Lower lobe of right lung (tissue), 2 donors: ENCODE data around the gene NCOA3. TPM values are rescaled to one million over a fixed set of nuclear protein-coding genes. Genes with fewer than 3 reads are reported as not detected.

Source experiments
- ATAC-seq, 2 donors: fragments of 200-7000 bp; cut with Tn5 transposase; one replicate each; pipeline ENCODE4 v1.9.1; 2020 to 2022; ENCODE audit warnings: mild to moderate bottlenecking in 2 of 2, moderate library complexity in 2 of 2
- DNase-seq: peaks from one replicate; pipeline ENCODE4 v3.0.0-alpha.2; 2020
- H3K27ac ChIP-seq: fragments of 200-600 bp; one replicate; pipeline ENCODE4 v1.8.0; 2022
- H3K27me3 ChIP-seq: fragments of 200-600 bp; one replicate; pipeline ENCODE4 v1.8.0; 2022; ENCODE audit warnings: low read depth
- H3K36me3 ChIP-seq: fragments of 200-600 bp; one replicate; pipeline ENCODE4 v1.8.0; 2022; ENCODE audit warnings: mild to moderate bottlenecking
- H3K4me1 ChIP-seq: fragments of 200-600 bp; one replicate; pipeline ENCODE4 v1.8.0; 2022
- H3K4me3 ChIP-seq: fragments of 200-600 bp; one replicate; pipeline ENCODE4 v1.8.0; 2022; ENCODE audit warnings: mild to moderate bottlenecking
- H3K9me3 ChIP-seq: fragments of 200-600 bp; one replicate; pipeline ENCODE4 v1.8.0; 2022
- CTCF ChIP-seq: fragments of 200-600 bp; IDR thresholded peaks from one replicate; pipeline ENCODE4 v1.8.0; 2022; ENCODE audit warnings: antibody characterized with exemption, mild to moderate bottlenecking
- intact Hi-C: fragments of 100-400 bp; cut with DNase I; formaldehyde crosslinking; loops from one replicate; pipeline ENCODE4 v1.11.0; 2022
- total RNA-seq: library from RNA; stranded (reverse); fragmentation: NEBNext Ultra II Directional; extraction: Animal tissue kit (Norgen Biotek cat#: 25700); gene quantifications from one replicate; pipeline ENCODE4 v1.2.1, GENCODE V29; 2021
- donor health status: DM: no; HTN: yes; CAD: no; lungs with severe emphysema.

Gene NCOA3
- total RNA-seq, 1 donor from 2014 or later = 42.1 TPM

DNA sequence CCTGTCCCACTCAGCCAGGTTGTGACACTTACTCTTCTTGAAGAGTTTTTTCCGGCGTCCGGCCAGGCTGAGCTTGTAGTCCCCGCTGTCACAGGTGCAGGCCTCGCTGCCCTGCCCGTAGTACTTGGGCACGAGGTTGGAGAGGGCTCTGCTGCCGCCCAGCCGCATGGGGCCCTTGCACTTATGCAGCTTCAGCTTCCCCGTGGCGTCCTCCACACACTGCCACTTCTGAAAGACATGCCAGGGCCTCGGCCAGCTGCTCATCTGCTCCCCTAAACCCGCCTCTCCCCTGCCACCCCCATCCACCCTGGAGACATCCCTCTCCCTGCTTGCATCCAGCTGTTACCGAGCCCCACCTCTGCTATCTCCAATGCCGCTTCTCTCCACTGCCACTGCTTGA, 170.5 kb downstream of the NCOA3 start:
- no peak for TF ChIP-seq CTCF
- no peaks in the 10 kb centered on the region for H3K27me3 ChIP-seq
- H3K4me3 ChIP-seq = no peak overlapping the region
- ATAC-seq (no peak), DNase-seq (no peak)
- no peak overlapping the region for H3K27ac ChIP-seq
- intact Hi-C loops = no loop called here
- no peaks in the 10 kb centered on the region for H3K9me3 ChIP-seq
- no peaks in the 10 kb centered on the region for H3K4me1 ChIP-seq
- peaks cover 14% of the 10 kb centered on the region for H3K36me3 ChIP-seq

DNA sequence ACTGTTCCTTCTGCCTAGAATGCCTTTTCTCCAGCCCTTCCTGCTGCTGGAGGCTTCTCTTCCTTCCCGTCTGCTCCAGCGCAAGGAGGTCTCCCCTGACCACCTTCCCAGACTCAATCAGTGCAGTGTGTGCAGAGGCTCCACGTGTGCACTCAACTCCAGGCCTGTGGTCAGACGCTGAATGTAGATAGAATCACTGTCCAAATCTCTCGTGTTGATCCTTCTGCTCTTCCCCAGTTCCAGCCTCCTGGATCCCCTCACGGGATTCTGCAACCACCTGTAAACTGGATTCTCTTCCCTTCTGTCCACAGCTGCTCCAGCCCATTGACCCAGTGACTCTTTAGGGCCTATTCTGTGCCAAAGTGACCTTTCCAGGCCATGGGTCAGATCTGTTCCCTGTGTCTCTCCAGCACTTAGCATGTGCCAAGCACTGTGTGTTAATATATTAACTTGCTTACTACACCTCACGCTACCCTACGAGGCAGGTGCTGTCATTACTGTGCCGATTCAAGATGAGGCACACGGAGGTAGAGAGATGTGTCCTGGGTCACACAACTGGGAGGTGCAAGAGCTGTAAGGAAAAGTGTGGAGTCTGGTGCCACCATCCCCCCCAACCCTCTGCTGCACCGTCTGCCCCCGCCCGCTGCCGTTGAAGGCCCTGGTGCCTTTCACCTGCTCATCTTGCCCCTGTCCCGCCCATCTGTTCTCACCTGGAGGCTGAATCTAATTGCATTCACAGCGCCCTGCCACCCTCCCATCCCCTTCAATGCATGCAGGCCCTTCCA, 171.4 kb downstream of the NCOA3 start:
- no peak overlapping the region for H3K4me3 ChIP-seq
- no peak overlapping the region for H3K27ac ChIP-seq
- DNase-seq (no peak), ATAC-seq (no peak)
- peaks cover 14% of the 10 kb centered on the region for H3K36me3 ChIP-seq
- no peaks in the 10 kb centered on the region for H3K27me3 ChIP-seq
- H3K9me3 ChIP-seq = no peaks in the 10 kb centered on the region
- intact Hi-C loops = no loop called here
- no peaks in the 10 kb centered on the region for H3K4me1 ChIP-seq
- TF ChIP-seq CTCF = no peak

GRCh38 chr20:47673671-47673955, 171.9 kb downstream of the NCOA3 start:
- Histone ChIP-seq H3K4me1 (no peaks in the 10 kb centered on the region), H3K4me3 (no peak overlapping the region), H3K9me3 (no peaks in the 10 kb centered on the region), H3K27ac (no peak overlapping the region), H3K27me3 (no peaks in the 10 kb centered on the region), H3K36me3 (peaks cover 9% of the 10 kb centered on the region)
- no peak for DNase-seq
- no peak for TF ChIP-seq CTCF
- ATAC-seq = no peak
- intact Hi-C loops = no loop called here

DNA sequence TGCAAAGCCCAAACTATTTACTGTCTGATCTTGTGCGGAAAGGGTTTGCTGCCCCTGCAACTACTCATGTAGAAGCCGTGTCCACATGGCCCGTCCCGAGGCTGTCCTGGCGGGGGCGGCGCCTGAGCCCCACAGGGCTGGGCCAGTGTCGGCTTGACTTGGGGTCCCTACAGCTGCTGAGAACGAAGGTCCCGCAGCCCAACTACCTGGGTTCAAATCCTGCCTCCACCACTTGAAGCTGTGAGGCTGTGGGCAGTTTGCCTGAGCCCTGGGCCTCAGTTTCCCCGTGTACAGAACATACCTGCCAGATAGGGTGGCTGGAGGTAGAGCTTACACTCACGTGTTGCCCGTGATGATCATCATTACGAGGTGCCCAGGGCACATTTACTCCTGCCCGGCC, 172.5 kb downstream of the NCOA3 start:
- H3K9me3 ChIP-seq = no peaks in the 10 kb centered on the region
- intact Hi-C loops = no loop called here
- no peak overlapping the region for H3K27ac ChIP-seq
- H3K4me3 ChIP-seq = no peak overlapping the region
- peaks cover 9% of the 10 kb centered on the region for H3K36me3 ChIP-seq
- no peak for DNase-seq
- no peak for TF ChIP-seq CTCF
- no peaks in the 10 kb centered on the region for H3K4me1 ChIP-seq
- no peak for ATAC-seq
- no peaks in the 10 kb centered on the region for H3K27me3 ChIP-seq

- intact Hi-C loops = no loop called here
- H3K27me3 ChIP-seq = no peaks in the 10 kb centered on the region
- no peaks in the 10 kb centered on the region for H3K9me3 ChIP-seq
- H3K36me3 ChIP-seq = peaks cover 9% of the 10 kb centered on the region
- TF ChIP-seq CTCF = no peak
- no peak overlapping the region for H3K4me3 ChIP-seq
- DNase-seq (no peak), ATAC-seq (no peak)
- H3K27ac ChIP-seq = no peak overlapping the region
- no peaks in the 10 kb centered on the region for H3K4me1 ChIP-seq
These were observed 173.0 kb downstream of the NCOA3 start for GRCh38 chr20:47674686-47675085.
